ENCODE measurements around the gene CTSE.
"Not testable (repeated sequence)": the region's sequence is repeated elsewhere in the genome, so short reads cannot be mapped to it uniquely, and the experiment has no call there.

CTSE gene

DNA sequence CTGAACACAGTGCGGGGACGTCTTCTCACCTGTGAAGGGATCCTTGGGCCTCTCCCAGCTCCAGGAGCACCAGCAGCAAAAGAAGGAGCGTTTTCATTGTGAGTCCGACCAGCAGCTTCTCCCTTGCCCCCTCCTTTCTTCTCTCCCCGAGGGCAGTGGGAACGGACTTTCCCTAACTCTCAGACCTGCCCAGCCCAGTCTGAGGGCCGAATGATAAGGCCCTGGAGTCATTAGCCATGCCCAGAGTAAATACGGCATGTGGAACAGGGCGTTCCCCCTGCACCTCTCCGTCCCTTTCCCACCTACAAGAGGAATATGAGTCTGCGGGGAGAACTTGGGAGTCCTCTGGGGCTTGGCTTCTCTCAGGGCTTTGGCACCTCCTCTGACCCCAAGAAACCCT is at the start of gene CTSE:
TSS of gene CTSE (minus strand) at position 201 of the 400 bp plus-strand sequence. CDS start at position 97, 104 bp downstream.
- no peak for DNase-seq (ENCODE audit: low spot score)

DNA sequence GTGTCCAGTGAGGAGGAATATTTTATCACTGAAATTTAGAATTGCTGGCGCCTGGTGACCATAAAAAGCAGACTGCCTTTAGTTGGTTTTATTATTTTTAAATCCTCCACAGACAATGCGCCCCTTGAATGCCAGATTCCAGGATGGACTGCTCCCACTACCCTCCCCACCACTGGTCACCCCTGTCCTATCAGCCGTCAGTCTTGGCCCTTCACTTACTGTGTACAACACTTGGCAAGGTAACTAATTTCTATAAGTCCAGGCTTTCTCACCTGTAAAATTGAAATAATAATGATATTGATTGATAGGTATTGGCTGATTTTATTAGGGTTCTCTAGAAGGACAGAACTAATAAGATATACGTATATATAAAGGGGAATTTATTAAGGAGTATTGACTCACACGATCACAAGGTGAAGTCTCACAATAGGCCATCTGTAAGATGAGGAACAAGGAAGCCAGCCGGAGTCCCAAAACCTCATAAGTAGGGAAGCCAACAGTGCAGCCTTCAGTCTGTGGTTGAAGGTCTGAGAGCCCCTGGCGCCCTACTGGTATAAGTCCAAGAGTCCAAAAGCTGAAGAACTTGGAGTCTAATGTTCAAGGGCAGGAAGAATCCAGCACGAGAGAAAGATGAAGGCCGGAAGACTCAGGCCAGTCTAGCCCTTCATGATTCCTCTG is 47.1 kb upstream of the CTSE start:
- DNase-seq (ENCODE audit: low spot score): no peak

DNA sequence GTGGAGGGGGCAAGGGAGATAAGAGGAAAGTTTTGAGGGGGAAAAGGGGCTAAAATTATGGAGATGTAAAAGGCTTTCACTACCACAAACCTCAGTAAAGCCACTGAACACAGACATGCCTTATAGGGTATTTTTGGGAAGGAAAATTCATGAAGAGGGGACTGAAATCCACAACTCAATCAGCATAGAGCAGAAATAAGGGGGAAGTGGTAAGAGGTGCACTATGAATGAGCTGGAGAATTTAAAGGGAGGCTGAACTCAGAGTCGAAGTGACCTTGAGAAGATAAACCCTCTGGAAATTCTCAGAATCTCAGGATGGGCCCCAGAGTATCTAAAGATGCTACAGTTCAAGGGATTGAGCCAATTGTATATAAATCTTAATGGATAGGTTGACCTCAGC is 44.6 kb upstream of the CTSE start:
- DNase-seq (ENCODE audit: low spot score): no peak

DNA sequence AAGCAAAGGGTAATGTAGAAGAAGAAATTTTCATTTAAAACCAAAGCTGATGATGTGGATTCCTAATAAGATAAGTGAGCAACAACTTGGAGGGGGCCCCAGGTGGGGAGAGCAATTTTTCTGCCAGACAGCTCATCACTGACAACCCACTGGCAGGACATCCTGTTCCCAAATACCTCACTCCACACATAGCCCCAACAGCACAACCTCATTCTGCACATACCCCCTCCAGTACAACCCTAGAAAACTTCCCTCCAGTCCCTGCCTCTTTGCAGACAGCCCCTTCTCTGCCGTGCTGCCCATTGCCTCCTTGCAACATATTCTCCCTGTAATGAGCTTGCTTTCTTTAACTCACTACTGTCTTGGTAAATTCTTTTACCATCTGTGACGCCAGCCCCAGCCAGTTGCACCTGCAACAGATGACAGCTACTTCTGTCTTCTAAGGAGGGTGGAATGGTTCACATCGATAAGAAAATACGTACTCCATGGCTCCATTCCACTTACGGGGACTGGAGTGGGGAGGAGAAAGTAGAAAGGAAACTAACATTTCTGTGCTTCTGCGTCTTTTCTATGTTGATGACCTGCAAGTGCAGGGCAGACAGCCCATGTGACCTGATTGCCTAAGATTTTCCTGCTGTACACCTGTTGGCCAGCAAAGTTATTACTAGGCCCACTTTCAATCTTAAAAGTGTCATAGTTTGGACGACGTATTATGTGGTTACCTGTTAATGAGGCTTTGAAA is 44.0 kb upstream of the CTSE start:
- DNase-seq (ENCODE audit: low spot score): no peak

DNA sequence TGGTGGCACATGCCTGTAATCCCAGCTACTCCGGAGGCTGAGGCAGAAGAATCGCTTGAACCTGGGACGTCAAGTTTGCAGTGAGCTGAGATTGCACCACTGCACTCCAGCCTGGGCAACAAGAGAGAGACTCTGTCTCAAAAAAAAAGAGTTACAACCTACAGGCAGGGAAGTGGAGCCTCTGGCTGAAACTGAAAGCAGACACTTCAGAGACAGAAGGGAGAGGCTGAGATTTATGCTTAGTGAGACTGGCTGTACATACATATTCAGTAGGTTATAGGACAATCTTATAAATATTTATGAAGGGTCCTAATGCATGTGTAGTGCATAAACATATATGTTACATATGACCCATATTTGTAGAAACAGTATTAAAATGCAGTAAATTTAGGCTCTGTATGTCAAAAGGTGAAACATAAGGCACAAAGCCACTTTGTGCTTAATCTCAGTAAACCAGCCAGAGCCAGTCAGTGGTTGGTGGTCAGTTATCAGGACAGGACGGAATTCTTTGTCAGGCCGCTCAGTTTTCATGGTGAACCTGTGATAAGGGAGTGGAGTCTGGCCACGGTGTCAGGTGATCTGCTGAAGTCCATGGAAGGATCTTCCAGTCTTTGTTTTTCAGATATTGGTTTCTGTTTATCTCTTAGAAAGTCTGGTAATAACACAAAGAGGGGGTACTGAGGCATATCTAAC is 42.9 kb upstream of the CTSE start:
- DNase-seq (ENCODE audit: low spot score): no peak

DNA sequence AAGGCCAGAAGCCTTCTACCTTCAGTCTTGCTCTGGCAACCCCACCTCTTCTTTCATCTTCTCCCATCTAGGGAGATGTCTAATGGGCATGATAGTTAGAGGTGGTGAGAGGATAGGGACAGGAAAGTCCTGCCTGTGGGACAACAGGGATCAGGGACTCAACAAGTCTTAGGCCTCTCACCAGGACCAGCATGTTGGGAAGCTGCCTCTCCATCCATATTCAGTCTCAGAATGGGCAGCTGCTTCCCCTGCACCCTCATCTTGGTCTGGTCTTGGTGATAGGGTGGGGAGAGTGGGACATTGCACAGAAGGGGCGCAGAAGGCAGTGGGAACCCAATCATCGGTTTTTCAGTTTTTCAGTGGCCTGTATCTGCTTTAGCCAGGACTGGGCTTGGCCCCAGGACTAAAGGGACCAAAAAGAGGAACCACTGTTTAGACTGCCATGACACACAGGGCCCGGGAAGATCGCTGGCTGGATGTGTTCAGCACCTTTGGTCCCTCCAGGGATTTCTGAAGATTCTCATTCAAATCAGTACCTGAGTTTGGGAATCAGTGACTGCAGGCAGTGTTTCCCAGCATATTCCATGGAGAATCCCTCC is 42.0 kb upstream of the CTSE start:
- no peak for DNase-seq (ENCODE audit: low spot score)

DNA sequence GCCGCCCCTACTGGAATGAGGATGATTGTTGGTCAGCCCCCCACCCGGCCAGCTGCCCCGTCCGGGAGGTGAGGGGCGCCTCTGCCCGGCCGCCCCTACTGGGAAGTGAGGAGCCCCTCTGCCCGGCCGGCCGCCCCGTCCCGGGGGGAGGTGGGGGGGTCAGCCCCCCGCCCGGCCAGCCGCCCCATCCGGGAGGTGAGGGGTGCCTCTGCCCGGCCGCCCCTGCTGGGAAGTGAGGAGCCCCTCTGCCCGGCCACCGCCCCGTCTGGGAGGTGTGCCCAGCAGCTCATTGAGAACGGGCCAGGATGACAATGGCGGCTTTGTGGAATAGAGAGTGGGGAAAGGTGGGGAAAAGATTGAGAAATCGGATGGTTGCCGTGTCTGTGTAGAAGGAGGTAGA is 40.8 kb upstream of the CTSE start:
- DNase-seq (ENCODE audit: low spot score): not testable (repeated sequence)

DNA sequence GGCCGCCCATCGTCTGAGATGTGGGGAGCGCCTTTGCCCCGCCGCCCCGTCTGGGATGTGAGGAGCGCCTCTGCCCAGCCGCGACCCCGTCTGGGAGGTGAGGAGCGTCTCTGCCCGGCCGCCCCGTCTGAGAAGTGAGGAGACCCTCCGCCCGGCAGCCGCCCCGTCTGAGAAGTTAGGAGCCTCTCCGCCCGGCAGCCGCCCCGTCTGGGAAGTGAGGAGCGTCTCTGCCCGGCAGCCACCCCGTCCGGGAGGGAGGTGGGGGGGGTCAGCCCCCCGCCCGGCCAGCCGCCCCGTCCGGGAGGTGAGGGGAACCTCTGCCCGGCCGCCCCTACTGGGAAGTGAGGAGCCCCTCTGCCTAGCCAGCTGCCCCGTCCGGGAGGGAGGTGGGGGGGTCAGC is 40.3 kb upstream of the CTSE start:
- DNase-seq (ENCODE audit: low spot score): not testable (repeated sequence)

DNA sequence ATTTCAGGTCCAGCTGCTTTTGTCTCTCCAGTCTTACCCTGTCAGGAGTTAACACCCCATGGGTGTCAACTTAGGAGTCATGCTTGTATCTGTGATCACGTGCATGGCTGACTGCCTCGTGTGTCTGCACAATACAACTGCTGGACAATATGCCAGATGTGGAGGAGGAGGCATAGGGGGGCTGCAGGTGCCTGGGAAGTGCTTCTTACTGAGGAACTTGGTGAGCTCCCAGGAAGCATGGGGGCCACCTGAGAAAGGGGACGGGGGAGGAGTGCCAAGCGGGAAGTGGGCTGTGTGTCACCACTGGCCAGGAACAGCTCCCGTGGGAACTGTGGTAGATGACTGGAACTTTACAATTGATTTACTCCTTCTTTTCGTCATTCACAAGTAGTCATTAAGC is 38.8 kb upstream of the CTSE start:
- no peak for DNase-seq (ENCODE audit: low spot score)

DNA sequence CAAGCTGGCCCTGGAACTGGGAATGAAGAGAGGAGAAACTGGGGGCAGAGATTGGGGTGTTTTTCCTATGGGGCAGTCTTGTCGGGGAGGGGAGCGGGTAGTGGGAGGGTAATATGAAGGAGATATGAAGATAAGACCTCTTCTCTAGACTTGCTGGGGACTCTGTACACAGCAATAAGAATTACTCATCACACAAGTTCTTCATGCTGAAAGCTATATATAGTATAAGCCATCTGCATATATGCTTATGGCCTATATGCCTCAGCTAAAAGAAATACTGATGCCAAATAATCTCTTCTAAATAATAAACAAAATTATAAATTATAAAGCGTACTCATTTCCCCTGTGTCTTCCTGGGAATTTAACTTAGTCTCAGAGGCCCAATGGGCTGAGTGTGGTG is 37.1 kb upstream of the CTSE start:
- DNase-seq (ENCODE audit: low spot score): no peak

DNA sequence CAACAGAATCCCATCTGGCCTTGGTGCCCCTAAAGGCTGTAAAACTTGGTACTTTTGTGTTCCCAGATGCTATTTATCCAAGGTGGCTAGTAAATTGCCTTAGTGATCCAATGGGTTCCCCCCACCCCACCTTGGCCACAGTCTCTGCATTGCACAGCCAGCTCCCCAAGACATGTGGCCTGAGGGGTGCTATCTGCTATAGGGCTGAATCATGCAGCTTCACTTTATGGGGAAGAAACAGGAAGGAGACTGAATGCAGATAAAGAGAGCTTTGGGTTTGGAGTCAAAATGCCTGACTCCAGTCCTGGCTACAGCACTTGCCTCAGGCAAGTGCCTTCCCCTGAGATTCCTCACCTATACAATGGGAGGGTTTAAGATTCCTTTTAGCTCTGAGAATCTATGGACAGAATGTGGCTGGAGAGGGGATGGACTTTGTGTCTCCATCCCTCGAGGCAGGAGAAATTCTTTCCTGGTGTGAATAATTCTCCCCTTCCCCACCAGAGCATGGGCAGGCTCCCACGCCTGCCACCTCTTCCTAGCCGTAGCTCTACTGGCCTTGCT is 35.7 kb upstream of the CTSE start:
- DNase-seq (ENCODE audit: low spot score): no peak

DNA sequence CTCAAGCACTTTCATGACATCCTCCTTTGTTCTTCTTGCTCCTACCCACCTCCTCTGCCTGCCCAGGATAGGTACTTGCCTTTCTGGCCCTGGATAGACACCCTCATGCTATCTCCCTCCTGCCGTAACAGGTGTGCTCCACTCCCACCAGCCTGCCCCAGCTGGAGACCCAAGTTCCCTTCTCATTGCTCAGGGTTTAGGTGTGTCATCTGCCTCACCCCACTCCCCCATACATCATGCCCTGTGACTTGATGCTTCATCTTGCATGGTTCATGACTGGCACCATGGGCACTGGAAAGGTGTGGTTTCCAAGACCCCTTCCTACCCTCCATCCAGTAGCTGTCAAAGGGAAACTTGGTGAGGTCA is 35.2 kb upstream of the CTSE start:
- DNase-seq (ENCODE audit: low spot score): no peak

DNA sequence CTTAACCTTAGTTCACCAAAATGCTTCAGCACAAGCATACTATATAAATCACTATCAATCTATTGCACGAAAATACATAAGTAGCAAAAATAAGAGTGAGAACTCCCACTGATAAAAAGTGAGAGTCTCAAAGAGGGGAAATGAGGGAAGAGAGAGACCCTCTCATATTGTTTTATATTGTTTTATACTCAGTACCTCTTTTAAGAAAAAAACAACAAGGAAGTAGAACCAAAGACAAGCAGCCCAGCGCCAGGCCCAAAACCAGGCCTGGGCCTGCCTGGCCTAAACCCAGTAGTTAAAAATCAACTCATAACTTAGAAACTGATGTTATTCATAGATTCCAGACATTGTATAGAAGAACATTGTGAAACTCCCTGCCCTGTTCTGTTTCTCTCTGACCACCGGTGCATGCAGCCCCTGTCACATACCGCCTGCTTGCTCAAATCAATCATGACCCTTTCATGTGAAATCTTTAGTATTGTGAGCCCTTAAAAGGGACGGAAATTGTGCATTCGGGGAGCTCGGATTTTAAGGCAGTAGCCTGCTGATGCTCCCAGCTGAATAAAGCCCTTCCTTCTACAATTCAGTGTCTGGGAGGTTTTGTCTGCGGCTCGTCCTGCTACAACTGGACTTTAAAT is 34.7 kb upstream of the CTSE start:
- not testable (repeated sequence) for DNase-seq (ENCODE audit: low spot score)

DNA sequence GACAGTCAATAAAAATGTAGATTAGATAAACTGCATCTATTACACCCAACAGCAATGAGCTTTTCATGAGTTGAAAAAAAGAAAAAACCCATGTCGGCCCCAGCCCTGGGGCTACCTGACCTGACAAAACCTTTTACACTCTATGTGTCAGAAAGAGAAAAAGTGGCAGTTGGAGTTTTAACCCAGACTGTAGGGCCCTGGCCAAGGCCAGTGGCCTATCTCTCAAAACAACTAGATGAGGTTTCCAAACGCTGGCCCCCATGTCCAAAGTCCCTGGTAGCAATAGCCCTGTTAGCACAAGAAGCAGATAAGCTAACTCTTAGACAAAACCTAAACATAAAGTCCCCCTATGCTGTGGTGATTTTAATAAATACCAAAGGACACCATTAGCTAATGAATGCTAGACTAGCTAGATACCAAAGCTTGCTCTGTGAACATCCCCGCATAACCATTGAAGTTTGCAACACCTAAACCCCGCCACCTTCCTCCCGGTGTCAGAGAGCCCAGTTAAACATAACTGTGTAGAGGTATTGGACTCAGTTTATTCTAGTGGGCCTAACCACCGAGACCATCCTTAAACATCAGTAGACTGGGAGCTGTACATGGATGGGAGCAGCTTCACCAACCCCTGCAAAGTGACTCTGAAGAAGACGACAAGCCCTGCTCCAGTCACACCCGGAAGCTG is 32.1 kb upstream of the CTSE start:
- DNase-seq (ENCODE audit: low spot score): not testable (repeated sequence)

DNA sequence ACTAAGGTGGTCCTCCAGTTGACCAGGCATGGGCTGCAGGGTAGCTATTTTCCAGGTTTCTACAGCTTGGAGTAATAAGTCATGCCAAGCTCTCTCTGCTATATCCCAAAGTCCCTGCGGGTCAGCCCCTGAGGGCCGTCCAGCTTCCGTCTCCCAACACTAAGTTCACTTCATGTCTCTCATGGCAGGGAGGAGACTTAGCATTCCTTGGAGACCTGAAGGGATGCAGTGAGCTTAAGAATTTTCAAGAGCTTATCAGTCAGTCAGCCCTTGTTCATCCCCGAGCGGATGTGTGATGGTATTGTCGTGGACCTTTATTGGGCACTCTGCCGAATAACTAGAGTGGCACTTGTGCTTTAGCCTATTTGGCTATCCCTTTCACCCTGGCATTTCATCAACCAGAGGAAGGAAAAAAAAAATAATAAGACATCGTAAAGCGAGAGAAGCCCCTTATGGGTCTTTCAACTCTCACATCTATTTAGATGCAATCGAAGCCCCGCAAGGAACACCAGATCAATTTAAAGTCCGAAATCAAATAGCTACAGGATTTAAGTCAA is 31.5 kb upstream of the CTSE start:
- DNase-seq (ENCODE audit: low spot score): not testable (repeated sequence)

DNA sequence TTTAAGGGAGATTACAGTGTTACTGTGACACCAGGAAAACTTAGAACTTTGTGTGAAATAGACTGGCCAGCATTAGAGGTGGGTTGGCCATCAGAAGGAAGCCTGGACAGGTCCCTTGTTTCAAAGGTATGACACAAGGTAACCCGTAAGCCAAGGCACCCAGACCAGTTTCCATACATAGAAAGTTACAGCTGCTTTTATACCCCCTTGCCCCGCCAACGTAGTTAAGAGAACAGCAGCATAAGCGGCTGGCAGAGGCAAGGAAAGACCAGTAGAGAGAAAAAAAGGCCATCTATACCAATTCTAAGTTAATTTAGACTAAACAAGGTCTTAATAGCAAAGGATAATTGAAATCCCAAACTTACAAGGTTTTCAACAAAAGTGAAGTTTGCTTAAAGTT is 29.9 kb upstream of the CTSE start:
- not testable (repeated sequence) for DNase-seq (ENCODE audit: low spot score)

DNA sequence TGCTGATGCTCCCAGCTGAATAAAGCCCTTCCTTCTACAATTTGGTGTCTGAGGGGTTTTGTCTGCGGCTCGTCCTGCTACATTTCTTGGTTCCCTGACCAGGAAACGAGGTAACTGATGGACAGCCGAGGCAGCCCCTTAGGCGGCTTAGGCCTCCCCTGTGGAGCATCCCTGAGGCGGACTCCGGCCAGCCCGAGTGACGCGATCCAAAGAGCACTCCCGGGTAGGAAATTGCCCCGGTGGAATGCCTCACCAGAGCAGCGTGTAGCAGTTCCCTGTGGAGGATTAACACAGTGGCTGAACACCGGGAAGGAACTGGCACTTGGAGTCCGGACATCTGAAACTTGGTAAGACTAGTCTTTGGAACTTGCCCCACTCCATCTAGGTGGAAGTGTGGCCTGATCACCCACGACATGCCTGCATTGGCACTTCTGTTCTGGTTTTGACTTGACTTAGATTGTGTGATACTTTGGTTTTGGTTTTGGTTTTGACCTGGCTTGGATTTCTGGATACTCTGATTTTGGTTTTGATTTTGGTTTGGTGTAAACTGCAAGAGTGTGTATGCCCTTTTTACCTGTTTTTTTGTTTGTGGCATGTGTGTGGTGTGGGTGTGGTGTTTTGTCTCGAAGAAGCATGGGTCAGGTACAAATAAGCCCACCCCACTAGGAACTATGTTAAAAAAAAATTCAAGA is 29.4 kb upstream of the CTSE start, which contains the start of gene RHEX:
TSS of gene RHEX (plus strand) at position 255 of the 692 bp plus-strand sequence. CDS start 44,656 bp downstream, outside the sequence.
- not testable (repeated sequence) for DNase-seq (ENCODE audit: low spot score)

DNA sequence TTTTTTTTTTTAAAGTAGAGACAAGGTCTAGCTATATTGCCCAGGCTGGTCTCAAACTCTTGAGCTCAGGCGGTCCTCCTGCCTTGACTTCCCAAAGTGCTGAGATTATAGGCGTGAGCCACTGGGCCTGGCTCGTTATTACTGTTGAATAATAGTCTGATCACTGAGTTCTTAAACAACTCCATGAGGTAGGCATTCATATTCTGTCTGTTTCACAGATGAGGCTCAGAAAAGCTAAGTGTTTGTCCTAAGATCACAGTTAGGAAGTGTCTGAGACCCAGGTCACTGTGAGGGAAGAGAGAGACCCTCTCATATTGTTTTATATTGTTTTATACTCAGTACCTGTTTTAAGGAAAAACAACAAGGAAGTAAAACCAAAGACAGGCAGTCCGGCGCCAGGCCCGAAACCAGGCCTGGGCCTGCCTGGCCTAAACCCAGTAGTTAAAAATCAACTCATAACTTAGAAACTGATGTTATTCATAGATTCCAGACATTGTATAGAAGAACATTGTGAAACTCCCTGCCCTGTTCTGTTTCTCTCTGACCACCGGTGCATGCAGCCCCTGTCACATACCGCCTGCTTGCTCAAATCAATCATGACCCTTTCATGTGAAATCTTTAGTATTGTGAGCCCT is 28.7 kb upstream of the CTSE start:
- DNase-seq (ENCODE audit: low spot score): not testable (repeated sequence)

DNA sequence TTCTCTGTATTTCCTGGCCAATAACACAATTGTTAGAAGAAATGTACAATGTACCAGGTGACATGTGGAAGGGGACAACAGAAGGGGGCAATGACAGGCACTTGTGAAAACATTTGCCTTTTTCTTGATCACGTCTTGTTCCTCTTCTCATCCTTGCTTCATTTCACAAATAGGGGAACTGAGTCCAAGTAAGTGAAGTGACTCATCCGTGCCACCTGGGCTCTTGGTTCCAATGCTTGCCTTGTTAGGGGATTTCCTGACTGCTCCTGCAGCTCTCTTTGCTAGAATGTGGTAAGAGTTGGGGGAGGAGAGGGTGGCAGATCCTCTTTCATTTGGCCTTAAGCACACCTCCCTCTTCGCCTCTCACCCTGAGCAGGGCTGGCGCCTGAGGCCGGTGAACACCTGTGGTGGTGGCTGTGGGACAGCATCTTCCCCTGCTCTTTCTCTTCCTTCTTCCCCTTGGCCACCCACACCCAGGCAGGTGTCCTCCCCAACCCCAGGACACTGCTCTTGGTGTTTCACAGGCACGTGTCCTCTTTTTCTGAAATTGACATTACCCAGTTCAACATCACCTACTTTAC is 27.1 kb upstream of the CTSE start:
- no peak for DNase-seq (ENCODE audit: low spot score)
